ENCODE measurements around the gene RBX1.
"Not testable (repeated sequence)": the region's sequence is repeated elsewhere in the genome, so short reads cannot be mapped to it uniquely, and the experiment has no call there.

RBX1 gene

GRCh38 chr22:40950962-40951794 lies at the start of gene RBX1:
Gene RBX1 (plus strand): TSS chr22:40951378. CDS start chr22:40951399, 21 bp downstream.
- DNase-seq (ENCODE audit: low read depth): peak; percentile 99

- no peak for DNase-seq (ENCODE audit: low read depth)
Observed at GRCh38 chr22:40904101-40904500, 47.1 kb upstream of the RBX1 start.

- DNase-seq (ENCODE audit: low read depth): no peak
Observed at GRCh38 chr22:40908895-40909294, 42.3 kb upstream of the RBX1 start.

GRCh38 chr22:40911772-40912171 lies 39.4 kb upstream of the RBX1 start:
- peak; percentile 21 for DNase-seq (ENCODE audit: low read depth)

GRCh38 chr22:40912987-40913386 lies 38.2 kb upstream of the RBX1 start:
- not testable (repeated sequence) for DNase-seq (ENCODE audit: low read depth)

- DNase-seq (ENCODE audit: low read depth): no peak
Observed at GRCh38 chr22:40919446-40919845, 31.7 kb upstream of the RBX1 start.

GRCh38 chr22:40920526-40920925 lies 30.7 kb upstream of the RBX1 start:
- no peak for DNase-seq (ENCODE audit: low read depth)

GRCh38 chr22:40922484-40923303 lies 28.5 kb upstream of the RBX1 start:
- peak; percentile 70 for DNase-seq (ENCODE audit: low read depth)

- no peak for DNase-seq (ENCODE audit: low read depth)
Observed at GRCh38 chr22:40928657-40929056, 22.5 kb upstream of the RBX1 start.

- DNase-seq (ENCODE audit: low read depth): peak; percentile 11
Observed at GRCh38 chr22:40932396-40932795, 18.8 kb upstream of the RBX1 start.

- no peak for DNase-seq (ENCODE audit: low read depth)
Observed at GRCh38 chr22:40939202-40939601, 12.0 kb upstream of the RBX1 start.

- no peak for DNase-seq (ENCODE audit: low read depth)
Observed at GRCh38 chr22:40951795-40952605, 822 bp downstream of the RBX1 start.

- peak; percentile 16 for DNase-seq (ENCODE audit: low read depth)
Observed at GRCh38 chr22:40953471-40953870, 2.3 kb downstream of the RBX1 start.

- no peak for DNase-seq (ENCODE audit: low read depth)
Observed at GRCh38 chr22:40954113-40954512, 2.9 kb downstream of the RBX1 start.

- DNase-seq (ENCODE audit: low read depth): peak; percentile 84
Observed at GRCh38 chr22:40955571-40955970, 4.4 kb downstream of the RBX1 start.

GRCh38 chr22:40957601-40958000 lies 6.4 kb downstream of the RBX1 start:
- no peak for DNase-seq (ENCODE audit: low read depth)

GRCh38 chr22:40958299-40958698 lies 7.1 kb downstream of the RBX1 start:
- no peak for DNase-seq (ENCODE audit: low read depth)

GRCh38 chr22:40960145-40960544 lies 9.0 kb downstream of the RBX1 start:
- peak; percentile 15 for DNase-seq (ENCODE audit: low read depth)

- DNase-seq (ENCODE audit: low read depth): peak; percentile 32
Observed at GRCh38 chr22:40965936-40966725, 15.0 kb downstream of the RBX1 start.

- DNase-seq (ENCODE audit: low read depth): no peak
Observed at GRCh38 chr22:40966726-40967085, 15.5 kb downstream of the RBX1 start.

- no peak for DNase-seq (ENCODE audit: low read depth)
Observed at GRCh38 chr22:40967111-40967760, 16.1 kb downstream of the RBX1 start.
